Right ventricle myocardium inferior (tissue), 1 donor: ENCODE results near the gene NPIPB2. TPM values are rescaled to one million over a fixed set of nuclear protein-coding genes. Genes with fewer than 3 reads are reported as not detected.
"Not testable (repeated sequence)": the region's sequence is repeated elsewhere in the genome, so short reads cannot be mapped to it uniquely, and the experiment has no call there.

Experiments used
- ATAC-seq: fragments of 200-7000 bp; cut with Tn5 transposase; one replicate; pipeline ENCODE4 v1.9.1; 2020; ENCODE audit warnings: mild to moderate bottlenecking, moderate library complexity
- DNase-seq: peaks from one replicate; pipeline ENCODE4 v3.0.0; 2021; ENCODE audit errors: missing footprints
- intact Hi-C: fragments of 100-400 bp; cut with DNase I; formaldehyde crosslinking; loops from one replicate; pipeline ENCODE4 v1.11.0; 2022
- long read RNA-seq: library from polyadenylated mRNA; unstranded; transcript quantifications from one replicate; pipeline ENCODE4 v2.0.0, GENCODE V29; 2021
- total RNA-seq: library from RNA; stranded (reverse); fragmentation: NEBNext Ultra II Directional; extraction: Animal tissue kit (Norgen Biotek cat#: 25700); gene quantifications from one replicate; pipeline ENCODE4 v1.2.1, GENCODE V29; 2021
- donor health status: DM: no; HTN: yes; CAD: no; lungs with severe emphysema.

The NPIPB2 gene
- total RNA-seq: 0.73 TPM
- long read RNA-seq: 0 reads

DNA sequence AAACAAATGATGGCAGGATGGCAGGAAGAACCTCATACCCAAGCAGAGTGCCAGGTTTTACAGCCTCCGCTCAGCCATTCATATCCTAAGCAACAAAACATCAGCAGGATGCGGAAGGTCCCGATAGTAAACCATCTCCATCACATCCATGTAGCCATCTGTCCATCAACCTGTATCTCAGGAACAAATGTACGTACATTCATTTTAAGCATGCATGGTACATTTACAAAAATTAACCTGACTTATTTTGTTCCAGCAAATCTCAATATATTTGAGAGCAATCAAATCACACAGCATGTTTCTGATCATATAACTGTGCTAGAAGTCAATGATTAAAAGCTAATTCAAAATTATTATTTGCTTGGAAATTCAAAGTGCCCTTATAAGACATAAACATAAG lies at the start of gene NPIPB2:
NPIPB2 (minus strand) TSS at position 101 of the 400 bp plus-strand sequence; CDS start at position 101, 0 bp downstream.
- DNase-seq, intact Hi-C loops, ATAC-seq: not testable (repeated sequence)

DNA sequence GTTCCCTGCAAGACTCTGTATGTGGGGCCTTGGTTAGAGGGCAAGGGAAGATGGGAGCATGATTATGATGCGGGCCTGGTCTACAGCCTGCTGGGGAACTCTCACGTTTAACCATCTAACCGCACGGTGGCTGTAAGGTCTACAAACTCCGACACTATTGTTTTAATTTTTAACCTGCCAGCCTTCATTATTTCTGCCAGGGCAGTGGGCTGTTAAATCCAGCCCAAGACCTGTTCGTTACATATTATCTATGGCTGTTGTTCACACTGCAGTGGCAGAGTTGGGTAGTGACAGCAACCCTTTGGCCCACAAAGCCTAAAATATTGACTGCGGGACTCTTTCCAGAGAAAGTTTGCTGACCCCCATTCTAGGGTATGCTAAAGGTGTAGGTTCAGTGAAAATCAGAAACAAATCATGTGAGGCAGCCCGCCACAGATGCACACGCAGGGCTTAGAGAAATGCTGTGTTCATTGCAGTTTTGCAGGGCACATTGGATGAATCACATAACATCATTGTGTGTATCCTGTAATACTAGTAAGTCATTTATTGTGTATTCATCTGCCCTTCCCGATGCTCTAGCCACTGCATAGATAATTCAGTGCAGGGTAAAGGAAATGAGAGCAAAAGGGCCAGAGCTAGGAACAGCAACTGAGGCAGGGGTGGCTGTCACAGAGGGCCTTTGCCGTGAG lies 49.0 kb upstream of the NPIPB2 start:
- intact Hi-C loops: no loop called here
- DNase-seq (no peak), ATAC-seq (no peak)

DNA sequence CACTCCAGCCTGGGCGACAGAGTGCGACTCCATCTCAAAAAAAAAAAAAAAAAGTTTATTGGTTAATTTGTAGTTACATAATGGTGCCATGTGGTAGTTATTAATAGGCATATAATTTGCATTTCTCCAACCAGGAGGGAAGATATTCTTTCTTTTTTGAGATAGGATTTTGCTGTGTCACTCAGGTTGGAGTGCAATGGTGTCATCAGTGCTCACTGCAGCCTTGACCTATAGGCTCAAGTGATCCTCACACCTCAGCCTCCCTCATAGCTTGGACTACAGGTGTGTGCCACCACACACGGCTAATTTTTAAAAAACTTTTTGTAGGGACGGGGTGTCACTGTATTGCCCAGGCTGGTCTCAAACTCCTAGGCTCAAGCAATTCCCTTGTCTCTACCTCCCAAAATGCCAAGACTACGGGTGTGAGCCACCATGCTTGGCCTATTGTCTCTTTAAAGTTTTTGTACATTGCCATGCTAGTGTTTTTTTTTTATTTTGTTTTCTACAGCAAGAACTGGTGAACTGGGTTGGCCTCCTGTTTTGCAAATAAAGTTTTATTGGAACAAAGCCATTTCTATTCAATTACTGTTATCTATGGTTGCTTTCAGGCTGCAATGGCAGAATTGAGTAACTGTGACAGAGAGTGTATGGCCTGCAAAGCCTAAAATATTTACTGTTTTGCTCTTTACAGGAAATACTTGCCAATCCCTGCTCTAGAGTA lies 46.6 kb upstream of the NPIPB2 start:
- ATAC-seq (no peak), DNase-seq (no peak)

DNA sequence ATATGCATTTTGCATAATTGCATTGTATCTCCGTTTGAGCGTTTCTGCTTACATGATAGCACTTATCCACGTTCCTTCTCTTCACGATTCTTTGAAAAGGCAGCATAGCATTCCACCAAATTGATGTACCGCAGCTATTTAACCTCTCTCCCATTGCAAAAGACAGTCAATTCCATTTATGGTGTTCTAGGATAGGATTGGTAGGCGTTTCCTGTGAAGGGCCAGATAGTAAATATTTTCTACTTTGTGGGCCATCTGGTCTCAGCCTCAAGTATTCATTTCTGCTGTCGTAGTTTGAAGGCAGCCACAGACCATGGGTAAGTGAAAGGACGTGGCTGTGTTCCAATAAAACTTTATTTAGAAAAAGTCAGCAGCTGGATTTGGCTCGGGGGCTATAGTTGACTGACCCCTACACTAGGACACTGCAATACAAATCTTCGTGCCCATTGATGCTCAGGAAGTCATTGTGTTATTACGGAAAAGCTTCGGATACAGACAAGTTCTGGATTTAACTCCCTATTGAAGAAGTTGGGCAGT lies 44.7 kb upstream of the NPIPB2 start:
- intact Hi-C loops: no loop called here
- no peak for ATAC-seq
- no peak for DNase-seq

More for the DNA sequence above, 46.6 kb upstream of the NPIPB2 start:
- intact Hi-C loops: no loop called here

DNA sequence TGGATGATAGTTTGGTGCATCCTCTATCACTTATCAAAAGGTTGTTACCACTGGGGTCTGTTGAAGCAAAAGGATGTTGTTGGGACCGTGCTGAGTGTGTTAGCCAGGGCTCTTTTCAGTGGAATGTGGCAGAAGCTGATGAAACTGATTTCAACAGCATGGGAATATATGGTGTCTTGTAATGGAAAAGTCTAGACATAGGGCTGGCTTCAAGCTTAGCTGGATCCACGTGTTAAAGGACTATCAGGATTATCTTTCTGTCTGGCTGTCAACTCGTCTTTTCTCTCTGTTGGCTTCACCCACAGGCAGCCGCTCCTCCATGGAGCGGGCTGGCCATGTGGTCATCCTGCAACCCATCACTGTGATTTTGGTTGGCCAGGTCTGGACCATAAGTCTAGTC lies 43.4 kb upstream of the NPIPB2 start:
- intact Hi-C loops: no loop called here
- DNase-seq (no peak), ATAC-seq (no peak)

DNA sequence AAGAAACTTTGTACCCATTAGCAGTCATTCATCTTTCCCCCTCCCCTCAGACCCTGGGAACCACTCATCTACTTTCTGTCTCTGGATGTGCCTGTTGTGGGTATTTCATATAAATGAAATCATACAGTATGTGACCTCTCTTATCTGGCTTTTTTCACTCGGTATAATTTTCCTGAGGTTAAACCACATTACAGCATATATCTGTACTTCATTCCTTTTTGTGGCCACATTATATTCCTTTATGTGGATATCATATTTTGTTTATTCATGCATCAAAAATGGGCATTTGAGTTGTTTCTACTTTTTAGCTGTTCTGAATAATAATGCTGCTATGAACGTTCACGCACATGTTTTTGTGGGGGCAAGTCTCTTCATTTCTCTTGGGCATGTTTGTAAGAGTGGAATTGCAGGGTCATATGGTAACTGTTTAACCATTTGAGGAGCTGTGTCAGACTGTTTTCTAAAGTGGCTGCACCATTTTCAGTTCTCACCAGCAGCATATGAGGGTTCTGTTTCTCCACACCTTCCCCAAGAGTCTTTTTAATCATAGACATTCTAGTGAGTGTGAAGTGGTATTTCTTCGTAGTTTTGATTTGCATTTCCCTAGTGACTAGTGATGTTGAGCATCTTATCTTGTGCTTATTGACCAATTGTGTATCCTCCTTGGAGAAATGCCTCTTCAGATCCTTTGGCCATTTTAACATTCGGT lies 38.4 kb upstream of the NPIPB2 start:
- intact Hi-C loops: no loop called here
- ATAC-seq: no peak
- no peak for DNase-seq

DNA sequence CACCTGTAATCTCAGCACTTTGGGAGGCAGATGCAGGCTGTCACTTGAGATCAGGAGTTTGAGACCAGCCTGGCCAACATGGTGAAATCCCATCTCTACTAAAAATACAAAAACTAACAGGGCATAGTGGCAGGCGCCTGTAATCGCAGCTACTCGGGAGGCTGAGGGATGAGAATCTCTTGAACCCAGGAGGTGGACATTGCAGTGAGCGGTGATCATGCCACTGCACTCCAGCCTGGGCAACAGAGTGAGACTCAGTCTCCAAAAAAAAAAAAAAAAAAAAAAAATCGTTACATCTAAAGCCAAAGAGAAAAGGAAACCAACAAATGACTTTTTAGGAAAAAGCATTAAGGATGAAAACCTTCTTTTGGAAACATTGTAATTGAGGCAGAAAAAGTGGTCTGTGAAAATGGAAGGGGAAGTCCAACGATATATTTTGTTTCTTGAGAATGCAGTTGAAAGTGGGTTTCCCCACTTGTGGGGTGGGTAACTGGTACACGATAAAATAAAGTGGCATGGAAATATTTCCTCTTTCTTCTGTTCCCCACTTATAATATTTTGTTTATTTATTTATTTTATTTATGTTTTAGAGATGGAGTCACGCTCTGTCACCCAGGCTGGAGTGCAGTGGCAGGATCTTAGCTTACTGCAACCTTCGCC lies 37.3 kb upstream of the NPIPB2 start:
- intact Hi-C loops: no loop called here
- DNase-seq: no peak

DNA sequence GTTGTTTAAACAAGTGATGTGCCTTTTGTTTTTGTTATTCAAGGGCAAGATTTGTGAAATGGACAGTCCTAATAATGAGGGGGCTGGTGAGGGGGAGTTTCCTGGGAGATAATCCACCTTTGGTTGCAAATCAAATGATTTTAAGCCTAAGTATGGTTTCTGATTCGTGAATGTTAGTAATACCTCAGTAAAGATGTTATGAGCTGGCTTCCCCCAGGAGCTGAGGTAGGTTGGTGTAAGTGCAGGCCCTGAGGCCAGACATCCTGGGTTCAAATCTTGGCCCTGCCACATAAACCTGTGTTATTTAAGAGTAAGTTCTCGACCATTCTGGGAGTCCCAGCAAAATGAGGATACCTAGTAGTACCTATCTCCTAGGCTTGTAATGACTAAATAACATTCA lies 36.2 kb upstream of the NPIPB2 start:
- ATAC-seq: no peak
- DNase-seq: no peak
- intact Hi-C loops: no loop called here

More for the DNA sequence above, 37.3 kb upstream of the NPIPB2 start:
- no peak for ATAC-seq

DNA sequence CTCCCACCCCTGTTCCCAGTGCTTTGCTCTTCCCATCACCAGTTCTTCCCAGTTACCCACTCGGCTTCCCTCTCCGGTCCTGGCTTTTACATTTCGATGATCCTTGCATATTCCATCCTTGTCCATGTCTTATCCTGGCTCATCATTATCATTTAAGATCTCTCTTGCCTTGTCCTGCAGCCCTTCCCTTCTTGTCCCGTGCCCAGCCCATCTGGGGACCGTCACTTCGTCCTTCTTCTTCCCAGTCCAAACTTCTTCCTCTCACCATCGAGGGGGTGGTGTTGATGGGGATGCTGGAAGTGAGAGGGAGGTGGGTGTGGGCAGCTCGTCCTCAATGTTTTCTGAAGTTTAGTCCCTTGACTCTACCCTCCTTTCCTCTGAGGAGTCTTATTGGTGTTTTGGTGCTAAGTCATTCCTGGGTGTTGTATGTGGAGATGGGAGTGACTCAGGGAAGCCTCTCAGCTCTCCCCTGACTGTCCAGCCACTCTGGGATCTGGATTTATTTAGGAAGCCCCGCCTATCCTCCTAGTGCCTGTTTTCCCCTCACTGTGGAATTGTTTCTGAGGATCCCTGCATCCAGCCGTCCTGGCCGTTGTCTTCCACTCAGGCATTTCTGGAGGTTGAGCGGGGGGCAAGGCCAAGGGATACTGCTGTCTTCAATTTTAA lies 35.7 kb upstream of the NPIPB2 start:
- peak; percentile 66 for ATAC-seq
- no peak for DNase-seq
- intact Hi-C loops: loop anchor here (2.0 kb wide), 1 partner anchor 91 kb away; no protein-coding TSS in a partner anchor

DNA sequence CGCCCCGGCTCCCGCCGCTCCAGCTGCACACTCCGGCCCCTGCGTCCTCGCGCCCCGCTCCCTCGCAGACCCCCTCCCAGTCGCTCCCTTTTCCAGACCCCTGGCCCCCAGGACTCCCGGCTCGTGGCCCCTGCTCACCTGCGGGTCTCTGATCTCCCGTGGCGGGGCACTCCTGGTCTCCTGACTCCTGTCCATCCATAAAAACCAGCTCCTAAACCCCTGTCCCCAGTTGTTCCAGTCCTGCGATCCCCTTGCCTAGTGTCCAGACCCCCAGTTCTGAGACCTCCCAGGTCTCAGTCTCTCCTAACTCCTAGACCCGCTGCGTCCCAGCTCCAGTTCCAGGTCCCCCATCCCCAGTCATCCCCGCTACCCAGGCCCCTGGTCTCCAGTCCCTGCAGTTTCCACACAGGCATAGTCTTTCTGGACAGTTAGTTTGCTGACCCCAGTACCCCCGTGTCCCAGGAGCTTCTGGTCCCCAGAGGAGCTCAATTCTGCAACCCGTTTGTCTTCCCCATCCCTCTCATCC lies 35.1 kb upstream of the NPIPB2 start:
- DNase-seq (no peak), ATAC-seq (no peak)
- intact Hi-C loops: loop anchor here (2.0 kb wide), 1 partner anchor 92 kb away; no protein-coding TSS in a partner anchor

DNA sequence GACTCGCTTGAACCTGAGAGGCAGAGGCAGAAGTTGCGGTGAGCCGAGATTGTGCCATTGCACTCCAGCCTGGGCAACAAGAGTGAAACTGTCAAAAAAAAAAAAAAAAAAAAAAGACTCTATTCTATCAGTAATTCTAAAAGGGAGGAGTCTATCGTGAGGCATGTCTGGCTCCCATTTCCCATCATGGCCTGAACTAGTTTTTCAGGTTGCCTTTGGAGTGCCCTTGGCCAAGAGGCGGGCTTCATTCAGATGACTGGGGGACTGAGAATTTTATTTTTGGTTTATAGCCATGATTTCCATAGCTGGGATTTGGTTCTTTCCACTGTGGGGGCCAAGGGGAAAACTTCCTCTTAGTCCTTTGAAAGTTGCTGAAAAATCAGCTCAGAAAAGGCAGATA lies 31.2 kb upstream of the NPIPB2 start:
- intact Hi-C loops: no loop called here
- no peak for ATAC-seq
- no peak for DNase-seq

DNA sequence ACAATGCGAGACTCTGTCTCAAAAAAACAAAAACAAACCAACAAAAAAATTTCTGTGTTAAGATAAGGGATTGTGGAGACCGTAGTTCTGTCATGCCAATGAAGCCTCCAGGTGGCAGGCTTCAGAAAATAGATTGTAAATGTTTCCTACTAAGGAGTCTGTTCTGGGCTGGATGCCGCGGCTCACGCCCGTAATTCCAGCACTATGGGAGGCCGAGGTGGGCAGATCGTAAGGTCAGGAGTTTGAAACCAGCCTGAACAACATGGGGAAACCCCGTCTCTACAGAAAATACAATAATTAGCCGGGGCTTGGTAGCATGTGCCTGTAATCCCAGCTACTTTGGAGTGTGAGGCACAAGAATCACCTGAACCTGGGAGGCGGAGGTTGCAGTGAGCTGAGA lies 30.3 kb upstream of the NPIPB2 start:
- DNase-seq (no peak), ATAC-seq (no peak)
- intact Hi-C loops: no loop called here

DNA sequence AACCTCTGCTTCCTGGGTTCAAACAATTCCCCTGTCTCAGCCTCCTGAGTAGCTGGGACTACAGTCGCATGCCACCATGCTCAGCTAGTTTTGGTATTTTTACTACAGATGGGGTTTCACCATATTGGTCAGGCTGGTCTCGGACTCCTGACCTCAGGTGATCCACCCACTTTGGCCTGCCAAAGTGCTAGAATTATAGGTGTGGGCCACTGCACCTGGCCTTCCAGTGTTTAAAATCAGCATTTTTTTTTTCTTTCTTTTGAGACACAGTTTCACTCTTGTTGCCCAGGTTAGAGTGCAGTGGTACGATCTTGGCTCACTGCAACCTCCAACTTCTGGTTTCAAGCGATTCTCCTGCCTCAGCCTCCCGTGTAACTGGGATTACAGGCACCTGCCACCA lies 28.4 kb upstream of the NPIPB2 start:
- ATAC-seq, intact Hi-C loops: not testable (repeated sequence)

DNA sequence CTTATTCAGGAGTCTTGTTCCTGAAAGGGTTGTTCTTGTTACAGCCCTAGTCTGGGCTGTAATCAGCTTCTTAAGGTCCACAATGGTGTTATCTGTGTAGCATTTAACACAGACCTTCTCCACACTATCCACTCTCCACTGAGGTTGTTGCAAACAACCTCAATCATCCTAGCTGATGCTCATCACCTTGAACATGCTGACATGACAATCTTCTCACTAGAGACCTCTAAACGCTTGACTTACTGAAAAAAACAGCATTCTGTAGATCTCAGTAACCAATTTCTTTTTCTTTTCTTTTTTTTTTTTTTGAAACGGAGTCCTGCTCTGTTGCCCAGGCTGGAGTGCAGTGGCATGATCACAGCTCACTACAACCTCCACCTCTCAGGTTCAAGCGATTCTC lies 26.7 kb upstream of the NPIPB2 start:
- no peak for DNase-seq
- no peak for ATAC-seq
- intact Hi-C loops: no loop called here

More for the DNA sequence above, 28.4 kb upstream of the NPIPB2 start:
- not testable (repeated sequence) for DNase-seq

DNA sequence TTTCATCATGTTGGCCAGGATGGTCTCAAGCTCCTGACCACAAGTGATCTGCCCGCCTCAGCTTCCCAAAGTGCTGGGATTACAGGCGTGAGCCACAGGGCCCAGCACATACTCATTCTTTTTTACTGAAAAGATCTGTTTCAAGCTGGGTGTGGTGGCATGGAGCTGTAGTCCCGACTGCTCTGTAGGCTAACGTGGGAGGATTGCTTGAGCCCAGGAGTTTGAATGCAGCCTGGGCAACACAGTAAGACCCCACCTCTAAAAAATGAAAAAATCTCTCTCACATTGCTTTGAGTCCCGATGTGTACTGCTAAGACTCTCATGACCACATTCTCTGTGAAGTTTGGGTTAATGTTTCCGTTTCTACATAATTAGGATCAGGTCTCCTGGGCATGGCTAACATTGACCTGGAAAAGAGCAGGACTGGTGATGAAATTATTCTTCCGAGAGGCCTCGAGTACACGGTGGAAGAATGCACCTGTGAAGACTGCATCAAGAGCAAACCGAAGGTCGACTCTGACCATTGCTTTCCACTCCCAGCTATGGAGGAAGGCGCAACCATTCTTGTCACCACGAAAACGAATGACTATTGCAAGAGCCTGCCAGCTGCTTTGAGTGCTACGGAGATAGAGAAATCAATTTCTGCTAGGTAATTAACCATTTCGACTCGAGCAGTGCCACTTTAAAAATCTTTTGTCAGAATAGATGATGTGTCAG lies 25.5 kb upstream of the NPIPB2 start:
- intact Hi-C loops: no loop called here
- DNase-seq (no peak), ATAC-seq (no peak)

DNA sequence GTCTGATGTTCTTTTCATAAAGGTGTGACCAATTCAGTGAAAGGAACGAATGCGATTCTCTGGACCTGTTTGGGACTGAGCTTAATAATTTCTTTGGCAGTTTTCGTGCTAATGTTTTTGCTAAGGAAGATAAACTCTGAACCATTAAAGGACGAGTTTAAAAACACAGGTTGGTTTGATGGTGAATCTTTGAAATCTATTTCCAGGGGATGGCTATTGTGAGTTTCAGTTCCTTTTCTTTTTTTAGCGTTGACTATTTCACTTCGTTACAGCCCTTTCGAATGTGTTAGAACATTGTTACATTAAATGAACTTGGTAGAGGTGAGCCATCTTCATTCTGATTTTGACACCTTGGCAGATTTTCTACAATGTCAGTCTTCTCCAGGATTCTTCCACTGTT lies 24.3 kb upstream of the NPIPB2 start:
- ATAC-seq (no peak), DNase-seq (no peak)
- intact Hi-C loops: no loop called here

DNA sequence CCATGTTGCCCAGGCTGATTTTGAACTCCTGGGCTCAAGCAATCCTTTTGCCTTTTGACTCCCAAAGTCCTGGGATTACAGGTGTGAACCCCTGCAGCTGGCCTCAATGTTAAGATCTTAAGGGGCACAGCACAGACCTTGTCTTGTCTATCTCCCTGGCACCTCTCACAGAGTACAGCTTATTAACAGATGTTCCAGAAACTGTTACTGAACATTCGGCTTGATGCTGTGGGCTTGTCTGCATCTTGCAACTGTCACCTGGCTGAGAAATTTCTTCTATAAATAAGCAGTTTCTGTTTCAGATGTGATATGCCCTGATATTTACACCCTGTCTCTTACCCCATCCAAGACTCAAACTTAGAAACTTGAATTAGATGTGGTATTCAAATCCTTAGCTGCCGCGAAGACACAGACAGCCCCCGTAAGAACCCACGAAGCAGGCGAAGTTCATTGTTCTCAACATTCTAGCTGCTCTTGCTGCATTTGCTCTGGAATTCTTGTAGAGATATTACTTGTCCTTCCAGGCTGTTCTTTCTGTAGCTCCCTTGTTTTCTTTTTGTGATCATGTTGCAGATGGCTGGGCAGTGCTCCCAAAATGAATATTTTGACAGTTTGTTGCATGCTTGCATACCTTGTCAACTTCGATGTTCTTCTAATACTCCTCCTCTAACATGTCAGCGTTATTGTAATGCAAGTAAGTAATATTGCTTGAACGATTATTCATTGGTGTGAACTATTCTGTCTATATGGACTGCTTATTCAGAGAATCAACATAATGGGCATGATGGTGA lies 23.1 kb upstream of the NPIPB2 start, which contains the start of gene TNFRSF17:
TNFRSF17 (plus strand) TSS at position 450 of the 791 bp plus-strand sequence; CDS start at position 565, 115 bp downstream.
- ATAC-seq (no peak), DNase-seq (no peak)
- intact Hi-C loops: no loop called here
